Endothelial cell of umbilical vein (primary cell): ENCODE data around the gene CLEC16A. TPM values are rescaled to one million over a fixed set of nuclear protein-coding genes. Genes with fewer than 3 reads are reported as not detected.

ENCODE experiments used
- BruUV-seq: library from RNA; stranded (reverse); fragments of 400-500 nt; replicated peaks from 2 replicates; lab custom pipeline; 2021; lab: Mats Ljungman, UMichigan
- CTCF ChIA-PET: fragments of 300-600, 350-600 bp; sonication (Branson Sonifier 250); formaldehyde crosslinking; loops from one replicate; lab custom pipeline; 2021; ENCODE audit warnings: antibody characterized with exemption, inconsistent platforms; lab: Charles Lee
- POLR2A ChIA-PET: fragments of 300-600, 350-600 bp; sonication (Branson Sonifier 250); formaldehyde crosslinking; loops from one replicate; lab custom pipeline; 2021; ENCODE audit warnings: antibody characterized with exemption, inconsistent platforms; lab: Charles Lee
- DNase-seq: peaks from one replicate; pipeline ENCODE4 v3.0.0-alpha.2; 2011; ENCODE audit warnings: low read depth, low spot score
- FAIRE-seq: peaks from 2 replicates; lab custom pipeline; 2011; peaks lifted over from hg19 to GRCh38; lab: Jason Lieb, UNC
- H2AFZ ChIP-seq: 2 replicates; pipeline ENCODE4 v1.6.0; 2012; ENCODE audit warnings: low read depth, low read length, control low read depth, inconsistent platforms
- H3K27ac ChIP-seq: 2 replicates; pipeline ENCODE4 v1.5.1; 2011; ENCODE audit warnings: low read depth, mild to moderate bottlenecking, control low read depth, low read length, moderate library complexity; ENCODE audit not compliant: insufficient read depth
- H3K27me3 ChIP-seq, 2 experiments: 2 replicates each; pipeline versions ENCODE4 v1.6.0 to v1.6.1; 2011; ENCODE audit warnings: low read length in 2 of 2, mixed read lengths in 1 of 2; ENCODE audit not compliant: control insufficient read depth in 2 of 2, insufficient read depth in 2 of 2
- H3K36me3 ChIP-seq, 2 experiments: 2 replicates in 1 of 2; 3 replicates in 1 of 2; pipeline ENCODE4 v1.5.1; 2011; ENCODE audit warnings: low read length in 2 of 2, mild to moderate bottlenecking in 1 of 2, moderate library complexity in 1 of 2; ENCODE audit not compliant: control insufficient read depth in 2 of 2, insufficient read depth in 2 of 2; ENCODE audit errors: extremely low read depth in 1 of 2
- H3K4me1 ChIP-seq: 3 replicates; pipeline ENCODE4 v1.5.1; 2011; ENCODE audit warnings: mild to moderate bottlenecking, low read length; ENCODE audit not compliant: control insufficient read depth, insufficient read depth; ENCODE audit errors: extremely low read depth
- H3K4me2 ChIP-seq: 2 replicates; pipeline ENCODE4 v1.6.1; 2011; ENCODE audit warnings: low read length, control low read depth, mixed read lengths; ENCODE audit not compliant: insufficient read depth
- H3K4me3 ChIP-seq, 3 experiments: fragments of 200-600 bp in 1 of 3; sonication (generic), shearing (Covaris generic) in 1 of 3; replicated peaks in 1 of 3; 2 replicates each; pipeline ENCODE4 v1.5.1; 2011 to 2016; ENCODE audit warnings: control low read depth in 3 of 3, low read length in 3 of 3, mild to moderate bottlenecking in 2 of 3, inconsistent platforms in 1 of 3, low read depth in 1 of 3, moderate library complexity in 1 of 3; ENCODE audit not compliant: insufficient read depth in 1 of 3
- H3K79me2 ChIP-seq: 2 replicates; pipeline ENCODE4 v1.6.0; 2012; ENCODE audit warnings: low read length, inconsistent platforms; ENCODE audit not compliant: control insufficient read depth, insufficient read depth
- H3K9ac ChIP-seq: replicated peaks from 2 replicates; pipeline ENCODE3; 2011; ENCODE audit warnings: low read length, control low read depth; ENCODE audit not compliant: insufficient read depth; ENCODE audit errors: extremely low read depth
- H3K9me1 ChIP-seq: replicated peaks from 3 replicates; pipeline ENCODE4 v1.6.0; 2011; ENCODE audit warnings: mild to moderate bottlenecking, low read length; ENCODE audit not compliant: control insufficient read depth, insufficient read depth; ENCODE audit errors: extremely low read depth
- H3K9me3 ChIP-seq: replicated peaks from 2 replicates; pipeline ENCODE4 v1.5.1; 2012; ENCODE audit warnings: low read length, inconsistent platforms; ENCODE audit not compliant: control insufficient read depth, insufficient read depth
- H4K20me1 ChIP-seq: replicated peaks from 2 replicates; pipeline ENCODE3; 2011; ENCODE audit warnings: mild to moderate bottlenecking, low read length; ENCODE audit not compliant: control insufficient read depth, insufficient read depth; ENCODE audit errors: extremely low read depth
- CTCF ChIP-seq, 2 donors: IDR thresholded peaks; 1 replicate in 1 of 2; 2 replicates in 1 of 2; pipeline ENCODE4 v1.5.1; 2011; ENCODE audit warnings: low read length in 2 of 2, mild to moderate bottlenecking in 2 of 2, moderate library complexity in 2 of 2, control low read depth in 1 of 2, inconsistent platforms in 1 of 2, low read depth in 1 of 2; ENCODE audit not compliant: insufficient read depth in 1 of 2; ENCODE audit errors: extremely low read depth in 1 of 2
- EZH2 ChIP-seq: IDR thresholded peaks from 2 replicates; pipeline ENCODE4 v1.6.1; 2012; ENCODE audit warnings: borderline replicate concordance, low read depth, mild to moderate bottlenecking, moderate library complexity, low read length, inconsistent platforms; ENCODE audit not compliant: severe bottlenecking
- FOS ChIP-seq: IDR thresholded peaks from 2 replicates; pipeline ENCODE4 v1.6.1; 2011; ENCODE audit warnings: mild to moderate bottlenecking, low read length, moderate library complexity, borderline replicate concordance; ENCODE audit not compliant: insufficient read depth
- GATA2 ChIP-seq: IDR thresholded peaks from 2 replicates; pipeline ENCODE4 v1.7.0; 2011; ENCODE audit warnings: low read depth, mild to moderate bottlenecking, moderate library complexity, mixed read lengths, low read length; ENCODE audit not compliant: insufficient read length, insufficient read depth
- JUN ChIP-seq: IDR thresholded peaks from 2 replicates; pipeline ENCODE4 v1.6.1; 2011; ENCODE audit warnings: borderline replicate concordance, low read depth; ENCODE audit not compliant: insufficient read length, insufficient read depth
- MAX ChIP-seq: IDR thresholded peaks from 2 replicates; pipeline ENCODE4 v1.6.1; 2011; ENCODE audit not compliant: insufficient read depth, insufficient read length
- MYC ChIP-seq: IDR thresholded peaks from one replicate; pipeline ENCODE4 v1.6.1; 2011; ENCODE audit warnings: mild to moderate bottlenecking, low read depth, low read length
- POLR2A ChIP-seq: IDR thresholded peaks from 2 replicates; pipeline ENCODE4 v1.6.1; 2012; ENCODE audit warnings: low read depth, mild to moderate bottlenecking, control low read depth, low read length
- POLR2AphosphoS5 ChIP-seq: IDR thresholded peaks from 2 replicates; pipeline ENCODE4 v1.6.1; 2012; ENCODE audit warnings: low read depth, mild to moderate bottlenecking, control low read depth, low read length, moderate library complexity; ENCODE audit not compliant: insufficient read depth
- dilution Hi-C: fragments of 300-500 bp; cut with MboI; formaldehyde crosslinking; loops from one replicate; pipeline ENCODE4 v1.15.0; 2019; ENCODE audit warnings: low sequenced_read_pairs; ENCODE audit not compliant: extremely low pct_ligation_motif_present
- intact Hi-C: fragments of 100-400 bp; cut with micrococcal nuclease; formaldehyde crosslinking; loops from one replicate; pipeline ENCODE4 v1.10.0; 2022
- polyA plus RNA-seq, 4 experiments: library from polyadenylated mRNA; depleted of rRNA in 3 of 4; stranded (reverse) in 3 of 4; unstranded in 1 of 4; fragments of >200 nt; gene quantifications; 2 replicates each; pipeline versions ENCODE4 v1.2.1 to v1.2.3, GENCODE V29; 2011 to 2012; ENCODE audit warnings: missing spikeins in 1 of 4
- total RNA-seq: library from RNA; stranded (reverse); gene quantifications from 2 replicates; pipeline ENCODE4 v1.2.3, GENCODE V29; 2021

The CLEC16A gene
- total and polyA plus RNA-seq, 2 donors (not counting 3 experiments of a cell fraction or from before 2014, with no cell fraction given) = 11.4 to 23.3 TPM

- Histone ChIP-seq H3K9me3 (no peaks in the 10 kb centered on the region), H3K27me3 (no peaks in the 10 kb centered on the region), H2AFZ (no peak overlapping the region), H3K36me3 (peaks cover 0 to 11% of the 10 kb centered on the region in 2 experiments), H3K79me2 (no peaks in the 10 kb centered on the region), H3K9ac (no peak overlapping the region), H3K27ac (no peak overlapping the region), H4K20me1 (no peaks in the 10 kb centered on the region), H3K9me1 (no peaks in the 10 kb centered on the region), H3K4me2 (no peak overlapping the region), H3K4me1 (no peaks in the 10 kb centered on the region), H3K4me3 (no peak overlapping the region)
- ChIA-PET CTCF (interaction anchor here (1.1 kb wide), 1 partner anchor 83 kb away, joined by 4 read pairs; no protein-coding TSS in a partner anchor), POLR2A (no interaction called here)
- no TSS peak for BruUV-seq
- intact Hi-C loops = no loop called here
- dilution Hi-C loops = no loop called here
- FAIRE-seq = no peak
- no peak for DNase-seq
- no peak for TF ChIP-seq CTCF (IDR thresholded peaks at IDR 0.05; ENCODE audit: extremely low read depth in 1 of 2, insufficient read depth in 1 of 2, low read depth in 1 of 2, low read length in 2 of 2)
Measured at GRCh38 chr16:11053916-11054460, 109.6 kb downstream of the CLEC16A start.

- Histone ChIP-seq H3K9me1 (no peaks in the 10 kb centered on the region), H3K79me2 (no peaks in the 10 kb centered on the region), H2AFZ (no peak overlapping the region), H3K4me2 (no peak overlapping the region), H3K27ac (no peak overlapping the region), H3K9ac (no peak overlapping the region), H3K4me3 (no peak overlapping the region), H3K4me1 (no peaks in the 10 kb centered on the region), H4K20me1 (no peaks in the 10 kb centered on the region), H3K9me3 (no peaks in the 10 kb centered on the region), H3K27me3 (no peaks in the 10 kb centered on the region), H3K36me3 (peaks cover 2 to 8% of the 10 kb centered on the region in 2 experiments)
- dilution Hi-C loops (no loop called here), intact Hi-C loops (no loop called here)
- ChIA-PET POLR2A (no interaction called here), CTCF (no interaction called here)
- no TSS peak for BruUV-seq
- DNase-seq = no peak
- peak; percentile 60 for FAIRE-seq
- TF ChIP-seq POLR2A (no peak), EZH2 (no peak), JUN (no peak), MYC (no peak), POLR2AphosphoS5 (no peak), CTCF (IDR thresholded peaks at IDR 0.05; ENCODE audit: extremely low read depth in 1 of 2, insufficient read depth in 1 of 2, low read depth in 1 of 2, low read length in 2 of 2) (no peak), MAX (no peak), FOS (no peak), GATA2 (no peak)
Measured at GRCh38 chr16:11056090-11056992, 112.0 kb downstream of the CLEC16A start.
